Peyer's patch (tissue), 4 donors: Measurements from ENCODE around the gene POMP.

ENCODE experiments used
- CTCF ChIP-seq, 6 experiments: fragments of 450-650 bp in 4 of 6; fragments of 200-600 bp in 2 of 6; sonication (generic) in 1 of 6; IDR thresholded peaks; one replicate each; pipeline ENCODE4 v1.5.1; 2017 to 2019; ENCODE audit warnings: antibody characterized with exemption in 6 of 6, mild to moderate bottlenecking in 3 of 6, moderate library complexity in 1 of 6
- POLR2A ChIP-seq, 2 donors: fragments of 450-650 bp; IDR thresholded peaks; one replicate each; pipeline ENCODE4 v1.5.1; 2017; ENCODE audit warnings: antibody characterized with exemption in 2 of 2, mild to moderate bottlenecking in 2 of 2, moderate library complexity in 2 of 2

GRCh38 chr13:28622286-28622685, 36.6 kb upstream of the POMP start:
- TF ChIP-seq CTCF (IDR thresholded peaks at IDR 0.05) (no peak), POLR2A (IDR thresholded peaks at IDR 0.05) (no peak)
